GM12878 (cell line): Measurements from ENCODE around the gene P4HTM. TPM values are rescaled to one million over a fixed set of nuclear protein-coding genes. Genes with fewer than 3 reads are reported as not detected.

Source experiments
- ATF7 ChIP-seq: fragments of 450-650 bp; IDR thresholded peaks from 2 replicates; pipeline ENCODE4 v1.6.1; 2016; ENCODE audit warnings: low read depth, mild to moderate bottlenecking
- BRCA1 ChIP-seq: IDR thresholded peaks from 2 replicates; pipeline ENCODE4 v1.6.1; 2011; ENCODE audit warnings: low read depth, low read length, improper control_type of control experiment
- CHD2 ChIP-seq: IDR thresholded peaks from 2 replicates; pipeline ENCODE4 v1.6.1; 2011; ENCODE audit warnings: low read depth, low read length, improper control_type of control experiment, borderline replicate concordance
- EGR1 ChIP-seq, 2 experiments: IDR thresholded peaks; 1 replicate in 1 of 2; 2 replicates in 1 of 2; pipeline ENCODE4 v1.6.1; 2011 to 2012; ENCODE audit warnings: low read depth in 2 of 2, low read length in 2 of 2, borderline replicate concordance in 1 of 2, mild to moderate bottlenecking in 1 of 2, moderate library complexity in 1 of 2
- KLF5 ChIP-seq: fragments of 450-650 bp; IDR thresholded peaks from 2 replicates; pipeline ENCODE4 v1.6.1; 2014; ENCODE audit warnings: mild to moderate bottlenecking; ENCODE audit not compliant: partially characterized antibody
- NFIC ChIP-seq: IDR thresholded peaks from 2 replicates; pipeline ENCODE4 v1.6.1; 2012; ENCODE audit warnings: low read depth, mild to moderate bottlenecking, inconsistent platforms, low read length, moderate library complexity
- RAD51 ChIP-seq: fragments of 450-650 bp; IDR thresholded peaks from 2 replicates; pipeline ENCODE4 v1.6.1; 2016; ENCODE audit warnings: moderate library complexity, mild to moderate bottlenecking, inconsistent platforms
- RELA ChIP-seq: fragments of 450-650 bp; IDR thresholded peaks from 2 replicates; pipeline ENCODE4 v1.8.0; 2014; ENCODE audit warnings: borderline replicate concordance; ENCODE audit not compliant: partially characterized antibody
- RFX5 ChIP-seq: IDR thresholded peaks from 2 replicates; pipeline ENCODE4 v1.6.1; 2011; ENCODE audit warnings: low read depth, low read length, improper control_type of control experiment
- RUNX3 ChIP-seq: IDR thresholded peaks from 2 replicates; pipeline ENCODE4 v1.6.1; 2012; ENCODE audit warnings: low read length, inconsistent platforms
- TCF12 ChIP-seq: IDR thresholded peaks from 2 replicates; pipeline ENCODE4 v1.6.1; 2011; ENCODE audit warnings: low read depth, mild to moderate bottlenecking, low read length
- polyA plus RNA-seq, 11 experiments: library from polyadenylated mRNA; depleted of rRNA in 4 of 11; unstranded in 6 of 11; stranded (reverse) in 5 of 11; fragments of >200 nt; fragmentation: Nextera tagmentation in 4 of 11; fragmentation: Illumina TruSeq in 1 of 11; extraction: Ambion mirVana in 4 of 11; extraction: Trizol in 1 of 11; gene quantifications; 1 replicate in 1 of 11; 2 replicates in 10 of 11; pipeline versions ENCODE4 v1.2.1 to v1.2.3, GENCODE V29; 2011 to 2016; ENCODE audit warnings: inconsistent platforms in 2 of 11, missing spikeins in 2 of 11, low read depth in 1 of 11
- total RNA-seq, 4 experiments: library from RNA; depleted of rRNA in 3 of 4; stranded (reverse); fragments of >200 nt in 3 of 4; fragmentation: Illumina TruSeq in 1 of 4; extraction: Trizol in 1 of 4; gene quantifications; 2 replicates each; pipeline versions ENCODE4 v1.2.1 to v1.2.3, GENCODE V29; 2013 to 2021
- TF ChIP-seq, protein P1 (sequence below): fragments of 150-350 bp; IDR thresholded peaks from 2 replicates; pipeline ENCODE4 v1.6.1; 2016; ENCODE audit warnings: low read depth, low read length
- TF ChIP-seq, protein P2 (sequence below): fragments of 450-650 bp; IDR thresholded peaks from 2 replicates; pipeline ENCODE4 v1.6.1; 2014; ENCODE audit warnings: mild to moderate bottlenecking
- TF ChIP-seq, protein P3 (sequence below): fragments of 450-650 bp; IDR thresholded peaks from 2 replicates; pipeline ENCODE4 v1.6.1; 2018; ENCODE audit warnings: mild to moderate bottlenecking, low read depth, moderate library complexity; ENCODE audit not compliant: partially characterized antibody
- TF ChIP-seq, protein P4 (sequence below): fragments of 150-350 bp; IDR thresholded peaks from 2 replicates; pipeline ENCODE4 v1.6.1; 2014; ENCODE audit warnings: mild to moderate bottlenecking, low read depth, low read length
- TF ChIP-seq, protein P5 (sequence below): fragments of 450-650 bp; IDR thresholded peaks from 2 replicates; pipeline ENCODE4 v1.6.1; 2016; ENCODE audit warnings: mild to moderate bottlenecking
- TF ChIP-seq, protein P6 (sequence below): fragments of 450-650 bp; IDR thresholded peaks from 2 replicates; pipeline ENCODE4 v1.6.1; 2016; ENCODE audit warnings: mild to moderate bottlenecking

Gene P4HTM
- total and polyA plus RNA-seq, 10 of the 15 experiments (the other 5 are each of a cell fraction or from before 2014, with no cell fraction given): 0.76 to 28.8 (median 22.9) TPM

DNA sequence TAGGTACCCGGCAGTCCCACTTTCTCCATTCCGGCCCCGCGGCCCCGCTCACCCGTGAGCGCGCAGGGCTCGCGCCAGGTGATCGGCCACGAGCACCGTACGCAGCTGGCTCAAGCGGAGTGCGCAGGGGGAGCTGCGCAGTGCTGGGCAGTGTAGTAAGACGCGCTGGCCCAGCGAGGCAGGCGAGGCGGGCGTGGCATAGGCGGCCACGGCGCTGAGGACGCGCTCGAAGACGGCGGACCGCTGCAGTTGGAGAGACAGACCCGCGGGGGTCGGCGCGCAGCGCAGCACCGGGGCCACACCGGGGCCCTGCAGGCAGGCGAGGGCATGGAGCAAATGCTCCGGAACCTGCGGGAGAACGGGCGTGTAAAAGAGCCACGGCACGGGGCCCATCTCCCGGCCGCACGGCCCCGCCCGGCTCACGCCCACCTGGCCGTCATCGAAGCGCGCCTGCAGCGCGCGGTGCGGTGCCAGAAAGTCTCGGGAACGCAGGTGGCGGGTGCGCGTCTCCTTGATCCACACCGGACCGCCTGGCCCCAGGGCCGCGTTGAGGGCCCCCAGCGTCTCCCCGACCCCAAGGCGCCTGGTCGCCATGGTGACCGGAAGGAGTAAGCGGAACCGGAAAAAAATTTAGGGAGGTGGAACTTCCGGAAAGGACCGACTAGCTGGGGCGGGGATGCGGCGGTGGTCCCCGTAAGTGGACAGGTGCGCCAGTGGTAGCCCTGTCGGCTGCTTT is 28.1 kb downstream of the P4HTM start, which contains the start of gene DALRD3 (continued):
- TF ChIP-seq, protein P1, sequence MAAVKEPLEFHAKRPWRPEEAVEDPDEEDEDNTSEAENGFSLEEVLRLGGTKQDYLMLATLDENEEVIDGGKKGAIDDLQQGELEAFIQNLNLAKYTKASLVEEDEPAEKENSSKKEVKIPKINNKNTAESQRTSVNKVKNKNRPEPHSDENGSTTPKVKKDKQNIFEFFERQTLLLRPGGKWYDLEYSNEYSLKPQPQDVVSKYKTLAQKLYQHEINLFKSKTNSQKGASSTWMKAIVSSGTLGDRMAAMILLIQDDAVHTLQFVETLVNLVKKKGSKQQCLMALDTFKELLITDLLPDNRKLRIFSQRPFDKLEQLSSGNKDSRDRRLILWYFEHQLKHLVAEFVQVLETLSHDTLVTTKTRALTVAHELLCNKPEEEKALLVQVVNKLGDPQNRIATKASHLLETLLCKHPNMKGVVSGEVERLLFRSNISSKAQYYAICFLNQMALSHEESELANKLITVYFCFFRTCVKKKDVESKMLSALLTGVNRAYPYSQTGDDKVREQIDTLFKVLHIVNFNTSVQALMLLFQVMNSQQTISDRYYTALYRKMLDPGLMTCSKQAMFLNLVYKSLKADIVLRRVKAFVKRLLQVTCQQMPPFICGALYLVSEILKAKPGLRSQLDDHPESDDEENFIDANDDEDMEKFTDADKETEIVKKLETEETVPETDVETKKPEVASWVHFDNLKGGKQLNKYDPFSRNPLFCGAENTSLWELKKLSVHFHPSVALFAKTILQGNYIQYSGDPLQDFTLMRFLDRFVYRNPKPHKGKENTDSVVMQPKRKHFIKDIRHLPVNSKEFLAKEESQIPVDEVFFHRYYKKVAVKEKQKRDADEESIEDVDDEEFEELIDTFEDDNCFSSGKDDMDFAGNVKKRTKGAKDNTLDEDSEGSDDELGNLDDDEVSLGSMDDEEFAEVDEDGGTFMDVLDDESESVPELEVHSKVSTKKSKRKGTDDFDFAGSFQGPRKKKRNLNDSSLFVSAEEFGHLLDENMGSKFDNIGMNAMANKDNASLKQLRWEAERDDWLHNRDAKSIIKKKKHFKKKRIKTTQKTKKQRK: no peak
- TF ChIP-seq, protein P2, sequence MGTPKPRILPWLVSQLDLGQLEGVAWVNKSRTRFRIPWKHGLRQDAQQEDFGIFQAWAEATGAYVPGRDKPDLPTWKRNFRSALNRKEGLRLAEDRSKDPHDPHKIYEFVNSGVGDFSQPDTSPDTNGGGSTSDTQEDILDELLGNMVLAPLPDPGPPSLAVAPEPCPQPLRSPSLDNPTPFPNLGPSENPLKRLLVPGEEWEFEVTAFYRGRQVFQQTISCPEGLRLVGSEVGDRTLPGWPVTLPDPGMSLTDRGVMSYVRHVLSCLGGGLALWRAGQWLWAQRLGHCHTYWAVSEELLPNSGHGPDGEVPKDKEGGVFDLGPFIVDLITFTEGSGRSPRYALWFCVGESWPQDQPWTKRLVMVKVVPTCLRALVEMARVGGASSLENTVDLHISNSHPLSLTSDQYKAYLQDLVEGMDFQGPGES: no peak
- TF ChIP-seq, protein P3, sequence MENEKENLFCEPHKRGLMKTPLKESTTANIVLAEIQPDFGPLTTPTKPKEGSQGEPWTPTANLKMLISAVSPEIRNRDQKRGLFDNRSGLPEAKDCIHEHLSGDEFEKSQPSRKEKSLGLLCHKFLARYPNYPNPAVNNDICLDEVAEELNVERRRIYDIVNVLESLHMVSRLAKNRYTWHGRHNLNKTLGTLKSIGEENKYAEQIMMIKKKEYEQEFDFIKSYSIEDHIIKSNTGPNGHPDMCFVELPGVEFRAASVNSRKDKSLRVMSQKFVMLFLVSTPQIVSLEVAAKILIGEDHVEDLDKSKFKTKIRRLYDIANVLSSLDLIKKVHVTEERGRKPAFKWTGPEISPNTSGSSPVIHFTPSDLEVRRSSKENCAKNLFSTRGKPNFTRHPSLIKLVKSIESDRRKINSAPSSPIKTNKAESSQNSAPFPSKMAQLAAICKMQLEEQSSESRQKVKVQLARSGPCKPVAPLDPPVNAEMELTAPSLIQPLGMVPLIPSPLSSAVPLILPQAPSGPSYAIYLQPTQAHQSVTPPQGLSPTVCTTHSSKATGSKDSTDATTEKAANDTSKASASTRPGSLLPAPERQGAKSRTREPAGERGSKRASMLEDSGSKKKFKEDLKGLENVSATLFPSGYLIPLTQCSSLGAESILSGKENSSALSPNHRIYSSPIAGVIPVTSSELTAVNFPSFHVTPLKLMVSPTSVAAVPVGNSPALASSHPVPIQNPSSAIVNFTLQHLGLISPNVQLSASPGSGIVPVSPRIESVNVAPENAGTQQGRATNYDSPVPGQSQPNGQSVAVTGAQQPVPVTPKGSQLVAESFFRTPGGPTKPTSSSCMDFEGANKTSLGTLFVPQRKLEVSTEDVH: no peak
- TF ChIP-seq RELA (no peak), EGR1 (IDR thresholded peaks at IDR 0.05; ENCODE audit: borderline replicate concordance in 1 of 2, low read depth in 2 of 2, low read length in 2 of 2) (peak in 1 of 2 experiments; percentile 11; a peak in 1 of 3 replicates), ATF7 (no peak), RUNX3 (no peak), CHD2 (0 out of 2 replicates have a peak, but pooled peaks have one; percentile 19), RFX5 (no peak), KLF5 (no peak), TCF12 (peak; percentile 43; the same call in 1 of the 2 replicates), BRCA1 (no peak), NFIC (no peak), RAD51 (no peak)
- TF ChIP-seq, protein P4, sequence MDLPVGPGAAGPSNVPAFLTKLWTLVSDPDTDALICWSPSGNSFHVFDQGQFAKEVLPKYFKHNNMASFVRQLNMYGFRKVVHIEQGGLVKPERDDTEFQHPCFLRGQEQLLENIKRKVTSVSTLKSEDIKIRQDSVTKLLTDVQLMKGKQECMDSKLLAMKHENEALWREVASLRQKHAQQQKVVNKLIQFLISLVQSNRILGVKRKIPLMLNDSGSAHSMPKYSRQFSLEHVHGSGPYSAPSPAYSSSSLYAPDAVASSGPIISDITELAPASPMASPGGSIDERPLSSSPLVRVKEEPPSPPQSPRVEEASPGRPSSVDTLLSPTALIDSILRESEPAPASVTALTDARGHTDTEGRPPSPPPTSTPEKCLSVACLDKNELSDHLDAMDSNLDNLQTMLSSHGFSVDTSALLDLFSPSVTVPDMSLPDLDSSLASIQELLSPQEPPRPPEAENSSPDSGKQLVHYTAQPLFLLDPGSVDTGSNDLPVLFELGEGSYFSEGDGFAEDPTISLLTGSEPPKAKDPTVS: 0 out of 2 replicates have a peak, but pooled peaks have one; percentile 14
- TF ChIP-seq, protein P5, sequence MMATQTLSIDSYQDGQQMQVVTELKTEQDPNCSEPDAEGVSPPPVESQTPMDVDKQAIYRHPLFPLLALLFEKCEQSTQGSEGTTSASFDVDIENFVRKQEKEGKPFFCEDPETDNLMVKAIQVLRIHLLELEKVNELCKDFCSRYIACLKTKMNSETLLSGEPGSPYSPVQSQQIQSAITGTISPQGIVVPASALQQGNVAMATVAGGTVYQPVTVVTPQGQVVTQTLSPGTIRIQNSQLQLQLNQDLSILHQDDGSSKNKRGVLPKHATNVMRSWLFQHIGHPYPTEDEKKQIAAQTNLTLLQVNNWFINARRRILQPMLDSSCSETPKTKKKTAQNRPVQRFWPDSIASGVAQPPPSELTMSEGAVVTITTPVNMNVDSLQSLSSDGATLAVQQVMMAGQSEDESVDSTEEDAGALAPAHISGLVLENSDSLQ: no peak
- TF ChIP-seq, protein P6, sequence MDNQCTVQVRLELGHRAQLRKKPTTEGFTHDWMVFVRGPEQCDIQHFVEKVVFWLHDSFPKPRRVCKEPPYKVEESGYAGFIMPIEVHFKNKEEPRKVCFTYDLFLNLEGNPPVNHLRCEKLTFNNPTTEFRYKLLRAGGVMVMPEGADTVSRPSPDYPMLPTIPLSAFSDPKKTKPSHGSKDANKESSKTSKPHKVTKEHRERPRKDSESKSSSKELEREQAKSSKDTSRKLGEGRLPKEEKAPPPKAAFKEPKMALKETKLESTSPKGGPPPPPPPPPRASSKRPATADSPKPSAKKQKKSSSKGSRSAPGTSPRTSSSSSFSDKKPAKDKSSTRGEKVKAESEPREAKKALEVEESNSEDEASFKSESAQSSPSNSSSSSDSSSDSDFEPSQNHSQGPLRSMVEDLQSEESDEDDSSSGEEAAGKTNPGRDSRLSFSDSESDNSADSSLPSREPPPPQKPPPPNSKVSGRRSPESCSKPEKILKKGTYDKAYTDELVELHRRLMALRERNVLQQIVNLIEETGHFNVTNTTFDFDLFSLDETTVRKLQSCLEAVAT: no peak
